Smooth muscle cell (in vitro differentiated cells): Measurements from ENCODE around the gene OOSP1. TPM values are rescaled to one million over a fixed set of nuclear protein-coding genes. Genes with fewer than 3 reads are reported as not detected.

Experiments
- DNase-seq: peaks from one replicate; lab custom pipeline; 2025; ENCODE audit not compliant: unreplicated experiment; lab: John Stamatoyannopoulos, UW
- H2AFZ ChIP-seq: fragments of 200-600 bp; sonication (generic); 2 replicates; pipeline ENCODE4 v1.6.0; 2016; ENCODE audit warnings: antibody characterized with exemption, low read depth, mild to moderate bottlenecking
- H3F3A ChIP-seq: fragments of 200-600 bp; sonication (generic); 2 replicates; pipeline ENCODE4 v1.6.0; 2017; ENCODE audit warnings: antibody characterized with exemption, low read depth
- H3K27ac ChIP-seq: fragments of 200-600 bp; sonication (generic); 2 replicates; pipeline ENCODE4 v1.5.1; 2016; ENCODE audit warnings: low read depth, mild to moderate bottlenecking
- H3K27me3 ChIP-seq: fragments of 200-600 bp; sonication (generic); 2 replicates; pipeline ENCODE4 v1.6.1; 2016; ENCODE audit warnings: low read depth, mild to moderate bottlenecking
- H3K36me3 ChIP-seq: fragments of 200-600 bp; sonication (generic); 2 replicates; pipeline ENCODE4 v1.5.1; 2016; ENCODE audit warnings: low read depth
- H3K4me1 ChIP-seq: fragments of 200-600 bp; sonication (generic); 2 replicates; pipeline ENCODE4 v1.5.1; 2016; ENCODE audit warnings: low read depth
- H3K4me2 ChIP-seq: fragments of 200-600 bp; sonication (generic); 2 replicates; pipeline ENCODE4 v1.6.0; 2016; ENCODE audit warnings: mild to moderate bottlenecking
- H3K4me3 ChIP-seq: fragments of 200-600 bp; sonication (generic); 2 replicates; pipeline ENCODE4 v1.5.1; 2016; ENCODE audit warnings: mild to moderate bottlenecking
- H3K79me2 ChIP-seq: fragments of 200-600 bp; sonication (generic); 2 replicates; pipeline ENCODE4 v1.6.0; 2016; ENCODE audit warnings: low read depth, mild to moderate bottlenecking
- H3K9ac ChIP-seq: fragments of 200-600 bp; sonication (generic); 2 replicates; pipeline ENCODE4 v1.6.0; 2016; ENCODE audit warnings: low read depth
- H3K9me3 ChIP-seq: fragments of 200-600 bp; sonication (generic); replicated peaks from 2 replicates; pipeline ENCODE4 v1.5.1; 2016; ENCODE audit warnings: low read depth
- H4K20me1 ChIP-seq: fragments of 200-600 bp; sonication (generic); 2 replicates; pipeline ENCODE4 v1.6.0; 2016; ENCODE audit warnings: low read depth
- WGBS: methylation state at CpG from one replicate; pipeline ENCODE4 v1.1.7; 2016; ENCODE audit warnings: low lambda C conversion rate; 5-methylcytosine and 5-hydroxymethylcytosine counted together
- polyA plus RNA-seq: library from polyadenylated mRNA; unstranded; fragments of >200 nt; fragmentation: Nextera tagmentation; extraction: Ambion mirVana; gene quantifications from 2 replicates; pipeline ENCODE4 v1.2.1, GENCODE V29; 2016
- total RNA-seq: library from RNA; depleted of rRNA; stranded (reverse); fragments of >200 nt; gene quantifications from 2 replicates; pipeline ENCODE4 v1.2.3, GENCODE V29; 2014
- TF ChIP-seq, protein P1 (sequence below): fragments of 200-600 bp; sonication (generic); IDR thresholded peaks from 2 replicates; pipeline ENCODE4 v1.5.1; 2017; ENCODE audit warnings: borderline replicate concordance, mild to moderate bottlenecking, antibody characterized with exemption; ENCODE audit not compliant: insufficient read depth, poor library complexity, severe bottlenecking

OOSP1 gene
- total and polyA plus RNA-seq, 2 experiments from 2014 or later: not detected

DNA sequence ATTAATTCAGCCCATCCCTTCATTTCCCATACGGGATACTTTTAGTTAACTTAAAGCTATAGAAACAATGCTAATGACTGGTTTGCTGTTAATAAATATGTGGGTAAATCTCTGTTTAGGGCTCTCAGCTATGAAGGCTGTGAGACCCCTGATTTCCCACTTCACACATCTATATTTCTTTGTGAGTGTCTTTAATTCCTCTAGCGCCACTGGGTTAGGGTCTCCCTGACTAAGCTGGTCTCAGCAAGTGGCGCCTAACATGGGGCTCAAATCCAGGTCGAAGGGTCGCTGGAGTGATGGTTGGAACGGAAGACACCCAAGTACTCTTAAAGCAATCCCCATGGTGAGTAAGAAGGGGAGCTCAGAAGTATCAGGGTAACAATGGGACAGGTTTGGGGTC is 14.4 kb upstream of the OOSP1 start:
- WGBS: 94% methylated on average over 6 of the region's 6 CpGs

DNA sequence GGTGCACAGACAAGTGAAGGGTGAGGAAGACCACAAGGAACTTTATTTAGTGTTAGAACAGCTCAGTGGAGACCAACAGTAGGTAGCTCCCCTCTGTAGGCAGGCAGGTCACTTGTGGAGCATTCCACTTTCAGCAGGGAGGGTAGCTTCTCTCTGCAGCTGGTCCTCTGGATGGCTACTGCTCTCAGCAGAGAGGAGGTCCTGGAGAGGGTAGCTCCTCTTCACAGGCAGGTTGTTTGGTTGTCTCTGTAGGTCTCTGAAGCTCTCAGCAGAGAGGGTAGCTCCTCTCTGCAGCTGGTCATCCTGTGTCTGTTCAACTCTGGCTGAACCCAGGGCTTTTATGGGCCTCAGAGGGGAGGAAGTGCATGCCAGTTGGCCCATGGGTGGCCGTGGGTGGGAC is 6.5 kb upstream of the OOSP1 start:
- no peak overlapping the region for H3K4me2 ChIP-seq
- H3F3A ChIP-seq: no peaks in the 10 kb centered on the region
- no peak overlapping the region for H3K27ac ChIP-seq
- TF ChIP-seq, protein P1, sequence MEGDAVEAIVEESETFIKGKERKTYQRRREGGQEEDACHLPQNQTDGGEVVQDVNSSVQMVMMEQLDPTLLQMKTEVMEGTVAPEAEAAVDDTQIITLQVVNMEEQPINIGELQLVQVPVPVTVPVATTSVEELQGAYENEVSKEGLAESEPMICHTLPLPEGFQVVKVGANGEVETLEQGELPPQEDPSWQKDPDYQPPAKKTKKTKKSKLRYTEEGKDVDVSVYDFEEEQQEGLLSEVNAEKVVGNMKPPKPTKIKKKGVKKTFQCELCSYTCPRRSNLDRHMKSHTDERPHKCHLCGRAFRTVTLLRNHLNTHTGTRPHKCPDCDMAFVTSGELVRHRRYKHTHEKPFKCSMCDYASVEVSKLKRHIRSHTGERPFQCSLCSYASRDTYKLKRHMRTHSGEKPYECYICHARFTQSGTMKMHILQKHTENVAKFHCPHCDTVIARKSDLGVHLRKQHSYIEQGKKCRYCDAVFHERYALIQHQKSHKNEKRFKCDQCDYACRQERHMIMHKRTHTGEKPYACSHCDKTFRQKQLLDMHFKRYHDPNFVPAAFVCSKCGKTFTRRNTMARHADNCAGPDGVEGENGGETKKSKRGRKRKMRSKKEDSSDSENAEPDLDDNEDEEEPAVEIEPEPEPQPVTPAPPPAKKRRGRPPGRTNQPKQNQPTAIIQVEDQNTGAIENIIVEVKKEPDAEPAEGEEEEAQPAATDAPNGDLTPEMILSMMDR: no peak
- no peaks in the 10 kb centered on the region for H3K4me1 ChIP-seq
- no peak overlapping the region for H2AFZ ChIP-seq
- H3K4me3 ChIP-seq: no peak overlapping the region
- H3K79me2 ChIP-seq: no peaks in the 10 kb centered on the region
- no peaks in the 10 kb centered on the region for H3K27me3 ChIP-seq
- no peaks in the 10 kb centered on the region for H3K36me3 ChIP-seq
- no peaks in the 10 kb centered on the region for H3K9me3 ChIP-seq
- 69% methylated on average over 1 of the region's 1 CpG for WGBS
- no peak for DNase-seq
- H3K9ac ChIP-seq: no peak overlapping the region
- no peaks in the 10 kb centered on the region for H4K20me1 ChIP-seq

More for the DNA sequence above, 14.4 kb upstream of the OOSP1 start:
- H3K4me3 ChIP-seq: no peak overlapping the region
- H3K4me1 ChIP-seq: no peaks in the 10 kb centered on the region
- no peaks in the 10 kb centered on the region for H3K79me2 ChIP-seq
- TF ChIP-seq, protein P1: no peak
- no peaks in the 10 kb centered on the region for H3F3A ChIP-seq
- no peak overlapping the region for H3K4me2 ChIP-seq
- H2AFZ ChIP-seq: no peak overlapping the region
- no peaks in the 10 kb centered on the region for H4K20me1 ChIP-seq
- H3K9ac ChIP-seq: no peak overlapping the region
- H3K36me3 ChIP-seq: no peaks in the 10 kb centered on the region
- no peak for DNase-seq
- H3K9me3 ChIP-seq: peaks cover 4% of the 10 kb centered on the region
- H3K27ac ChIP-seq: no peak overlapping the region
- H3K27me3 ChIP-seq: no peaks in the 10 kb centered on the region

DNA sequence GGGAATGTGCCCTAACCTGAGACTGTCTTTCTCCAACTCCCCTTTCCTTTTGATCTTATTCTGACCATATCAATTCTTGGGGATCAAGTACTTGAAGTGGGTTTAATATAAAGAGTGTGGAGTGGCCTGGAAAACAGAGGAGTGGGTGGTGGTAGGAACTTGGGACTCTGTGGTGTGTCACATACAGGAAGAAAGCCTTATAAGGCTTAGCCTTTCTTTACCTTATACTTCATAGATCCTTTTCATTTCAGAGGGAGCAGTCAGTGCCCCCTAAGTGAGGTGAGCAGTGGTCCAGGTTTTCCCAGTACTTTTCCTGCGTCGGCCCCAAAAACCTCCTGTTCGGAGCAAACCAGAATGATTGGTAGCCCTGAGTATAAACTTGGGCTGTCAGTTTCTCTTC is 486 bp downstream of the OOSP1 start:
- Histone ChIP-seq H3K79me2 (no peaks in the 10 kb centered on the region), H3F3A (no peaks in the 10 kb centered on the region), H3K36me3 (no peaks in the 10 kb centered on the region), H3K4me1 (no peaks in the 10 kb centered on the region), H3K9me3 (no peaks in the 10 kb centered on the region), H2AFZ (no peak overlapping the region), H3K4me3 (no peak overlapping the region), H3K27ac (no peak overlapping the region), H3K27me3 (no peaks in the 10 kb centered on the region), H3K9ac (no peak overlapping the region), H3K4me2 (no peak overlapping the region), H4K20me1 (no peaks in the 10 kb centered on the region)
- TF ChIP-seq, protein P1: no peak
- WGBS: 91% methylated on average over 3 of the region's 3 CpGs
- DNase-seq: no peak

DNA sequence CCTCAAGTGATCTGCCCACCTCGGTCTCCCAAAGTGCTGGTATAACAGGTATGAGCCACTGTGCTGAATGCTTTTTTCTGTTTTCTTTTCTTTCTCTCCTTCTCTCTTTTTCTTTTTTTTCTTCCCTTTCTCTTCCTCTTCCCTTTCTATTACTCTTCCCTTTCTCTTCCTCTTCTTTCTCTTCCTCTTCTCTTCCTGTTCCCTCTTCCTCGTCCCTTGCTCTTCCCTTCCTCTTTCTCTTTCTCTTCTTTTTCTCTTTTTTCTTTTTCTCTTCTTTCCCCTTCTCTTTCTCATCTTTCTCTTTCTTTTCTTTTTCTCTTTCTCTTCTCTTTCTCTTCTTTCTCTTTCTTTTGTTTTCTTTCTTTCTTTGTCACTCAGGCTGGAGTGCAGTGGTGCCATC is 1.2 kb downstream of the OOSP1 start:
- Histone ChIP-seq H4K20me1 (no peaks in the 10 kb centered on the region), H3K9me3 (no peaks in the 10 kb centered on the region), H3K4me1 (no peaks in the 10 kb centered on the region), H3K79me2 (no peaks in the 10 kb centered on the region), H3K9ac (no peak overlapping the region), H3K4me2 (no peak overlapping the region), H3K27ac (no peak overlapping the region), H2AFZ (no peak overlapping the region), H3K4me3 (no peak overlapping the region), H3K36me3 (no peaks in the 10 kb centered on the region), H3F3A (no peaks in the 10 kb centered on the region), H3K27me3 (no peaks in the 10 kb centered on the region)
- WGBS: 76% methylated on average over 2 of the region's 2 CpGs
- DNase-seq: no peak
- TF ChIP-seq, protein P1: no peak
